ENCODE measurements around the gene BSG. TPM values are rescaled to one million over a fixed set of nuclear protein-coding genes. Genes with fewer than 3 reads are reported as not detected.
"Not testable (repeated sequence)": the region's sequence is repeated elsewhere in the genome, so short reads cannot be mapped to it uniquely, and the experiment has no call there.

BSG gene
- total and polyA plus RNA-seq, 7 experiments from 2014 or later, result 109 to 349 (median 159) TPM

- DNase-seq (no peak), ATAC-seq (no peak)
- Mint-ChIP-seq H3K4me3 (no peak overlapping the region), H3K27me3 (no peaks in the 10 kb centered on the region), H3K4me1 (peaks cover 0 to 5% (median 3%) of the 10 kb centered on the region in 7 donors), H3K27ac (no peak overlapping the region), H3K9me3 (no peaks in the 10 kb centered on the region), H3K36me3 (peaks cover 3 to 17% (median 4%) of the 10 kb centered on the region in 5 donors)
- ChIA-PET POLR2A (no interaction called here), CTCF (interaction anchor here (0.8 kb wide), 1 partner anchor 34 kb away, joined by 3 read pairs; no protein-coding TSS in a partner anchor)
- Histone ChIP-seq H3K27me3 (ENCODE audit: control insufficient read depth in 2 of 2, insufficient read depth in 2 of 2, low read length in 2 of 2) (no peaks in the 10 kb centered on the region), H3K4me3 (ENCODE audit: low read length) (no peak overlapping the region), H3K9me3 (ENCODE audit: control insufficient read depth in 2 of 3, low read length in 3 of 3) (no peaks in the 10 kb centered on the region), H3K36me3 (ENCODE audit: control insufficient read depth in 2 of 3, insufficient read depth in 3 of 3, low read length in 3 of 3) (peaks cover 0 to 54% (median 0%) of the 10 kb centered on the region in 3 experiments), H3K27ac (ENCODE audit: low read depth, low read length) (no peak overlapping the region), H3K4me1 (ENCODE audit: control insufficient read depth in 2 of 2, insufficient read depth in 2 of 2, low read length in 2 of 2) (no peaks in the 10 kb centered on the region)
- intact Hi-C loops (cut with micrococcal nuclease), result no loop called here
Measured at GRCh38 chr19:617551-618246, 45.3 kb downstream of the BSG start.

GRCh38 chr19:618247-618619 is 45.8 kb downstream of the BSG start:
- H3K4me1 Mint-ChIP-seq, result peaks cover 0 to 5% (median 3%) of the 10 kb centered on the region in 7 donors
- Histone ChIP-seq H3K27me3 (ENCODE audit: control insufficient read depth in 2 of 2, insufficient read depth in 2 of 2, low read length in 2 of 2) (no peaks in the 10 kb centered on the region), H3K4me1 (ENCODE audit: control insufficient read depth in 2 of 2, insufficient read depth in 2 of 2, low read length in 2 of 2) (no peaks in the 10 kb centered on the region), H3K36me3 (ENCODE audit: control insufficient read depth in 2 of 3, insufficient read depth in 3 of 3, low read length in 3 of 3) (peaks cover 0 to 59% (median 0%) of the 10 kb centered on the region in 3 experiments), H3K9me3 (ENCODE audit: control insufficient read depth in 2 of 3, low read length in 3 of 3) (no peaks in the 10 kb centered on the region), H3K27ac (ENCODE audit: low read depth, low read length) (no peak overlapping the region), H3K4me3 (ENCODE audit: low read length) (no peak overlapping the region)
- POLR2A ChIA-PET, result no interaction called here
- no peak overlapping the region for H3K4me3 Mint-ChIP-seq
- no peak overlapping the region for H3K27ac Mint-ChIP-seq
- H3K36me3 Mint-ChIP-seq, result peaks cover 3 to 17% (median 4%) of the 10 kb centered on the region in 5 donors
- ATAC-seq (no peak), DNase-seq (no peak)
- no peaks in the 10 kb centered on the region for H3K9me3 Mint-ChIP-seq
- no peaks in the 10 kb centered on the region for H3K27me3 Mint-ChIP-seq
- CTCF ChIA-PET, result no interaction called here
- intact Hi-C loops (cut with micrococcal nuclease), result no loop called here

GRCh38 chr19:618674-619285 is 46.4 kb downstream of the BSG start:
- H3K27ac Mint-ChIP-seq, result no peak overlapping the region
- peaks cover 3 to 19% (median 4%) of the 10 kb centered on the region in 5 donors for H3K36me3 Mint-ChIP-seq
- H3K27me3 ChIP-seq (ENCODE audit: control insufficient read depth in 2 of 2, insufficient read depth in 2 of 2, low read length in 2 of 2), result no peaks in the 10 kb centered on the region
- intact Hi-C loops (cut with micrococcal nuclease), result no loop called here
- peaks cover 0 to 5% (median 3%) of the 10 kb centered on the region in 7 donors for H3K4me1 Mint-ChIP-seq
- H3K27me3 Mint-ChIP-seq, result no peaks in the 10 kb centered on the region
- ChIA-PET POLR2A (no interaction called here), CTCF (no interaction called here)
- no peaks in the 10 kb centered on the region for H3K9me3 ChIP-seq (ENCODE audit: control insufficient read depth in 2 of 3, low read length in 3 of 3)
- no peak overlapping the region for H3K4me3 Mint-ChIP-seq
- no peaks in the 10 kb centered on the region for H3K9me3 Mint-ChIP-seq
- H3K36me3 ChIP-seq (ENCODE audit: control insufficient read depth in 2 of 3, insufficient read depth in 3 of 3, low read length in 3 of 3), result peaks cover 0 to 64% (median 0%) of the 10 kb centered on the region in 3 experiments
- H3K4me3 ChIP-seq (ENCODE audit: low read length), result no peak overlapping the region
- no peak overlapping the region for H3K27ac ChIP-seq (ENCODE audit: low read depth, low read length)
- no peaks in the 10 kb centered on the region for H3K4me1 ChIP-seq (ENCODE audit: control insufficient read depth in 2 of 2, insufficient read depth in 2 of 2, low read length in 2 of 2)
- DNase-seq (no peak), ATAC-seq (peak; percentile 21)

- Histone ChIP-seq H3K27ac (ENCODE audit: low read depth, low read length) (no peak overlapping the region), H3K9me3 (ENCODE audit: control insufficient read depth in 2 of 3, low read length in 3 of 3) (no peaks in the 10 kb centered on the region), H3K36me3 (ENCODE audit: control insufficient read depth in 2 of 3, insufficient read depth in 3 of 3, low read length in 3 of 3) (peaks cover 0 to 71% (median 0%) of the 10 kb centered on the region in 3 experiments), H3K4me3 (ENCODE audit: low read length) (no peak overlapping the region), H3K4me1 (ENCODE audit: control insufficient read depth in 2 of 2, insufficient read depth in 2 of 2, low read length in 2 of 2) (no peaks in the 10 kb centered on the region), H3K27me3 (ENCODE audit: control insufficient read depth in 2 of 2, insufficient read depth in 2 of 2, low read length in 2 of 2) (no peaks in the 10 kb centered on the region)
- H3K9me3 Mint-ChIP-seq, result no peaks in the 10 kb centered on the region
- H3K27me3 Mint-ChIP-seq, result no peaks in the 10 kb centered on the region
- H3K36me3 Mint-ChIP-seq, result peaks cover 3 to 18% (median 4%) of the 10 kb centered on the region in 5 donors
- peaks cover 0 to 5% (median 3%) of the 10 kb centered on the region in 7 donors for H3K4me1 Mint-ChIP-seq
- ChIA-PET CTCF (no interaction called here), POLR2A (no interaction called here)
- intact Hi-C loops (cut with micrococcal nuclease), result no loop called here
- no peak for ATAC-seq
- H3K27ac Mint-ChIP-seq, result no peak overlapping the region
- no peak for DNase-seq
- H3K4me3 Mint-ChIP-seq, result no peak overlapping the region
Measured at GRCh38 chr19:619286-620002, 47.0 kb downstream of the BSG start.

- ATAC-seq, result no peak
- peaks cover 0 to 76% (median 0%) of the 10 kb centered on the region in 3 experiments for H3K36me3 ChIP-seq (ENCODE audit: control insufficient read depth in 2 of 3, insufficient read depth in 3 of 3, low read length in 3 of 3)
- CTCF ChIA-PET, result no interaction called here
- Mint-ChIP-seq H3K4me1 (peaks cover 0 to 5% (median 3%) of the 10 kb centered on the region in 7 donors), H3K27me3 (no peaks in the 10 kb centered on the region), H3K9me3 (no peaks in the 10 kb centered on the region), H3K36me3 (peaks cover 4 to 19% (median 4%) of the 10 kb centered on the region in 5 donors), H3K27ac (no peak overlapping the region), H3K4me3 (no peak overlapping the region)
- intact Hi-C loops (cut with micrococcal nuclease), result no loop called here
- no peak overlapping the region for H3K27ac ChIP-seq (ENCODE audit: low read depth, low read length)
- POLR2A ChIA-PET, result no interaction called here
- no peaks in the 10 kb centered on the region for H3K4me1 ChIP-seq (ENCODE audit: control insufficient read depth in 2 of 2, insufficient read depth in 2 of 2, low read length in 2 of 2)
- no peaks in the 10 kb centered on the region for H3K27me3 ChIP-seq (ENCODE audit: control insufficient read depth in 2 of 2, insufficient read depth in 2 of 2, low read length in 2 of 2)
- H3K9me3 ChIP-seq (ENCODE audit: control insufficient read depth in 2 of 3, low read length in 3 of 3), result no peaks in the 10 kb centered on the region
- no peak overlapping the region for H3K4me3 ChIP-seq (ENCODE audit: low read length)
- DNase-seq, result no peak
Measured at GRCh38 chr19:620166-620862, 47.9 kb downstream of the BSG start.

- ATAC-seq; intact Hi-C loops (cut with micrococcal nuclease): not testable (repeated sequence)
- peaks cover 0 to 24% (median 8%) of the 10 kb centered on the region in 5 donors for H3K36me3 Mint-ChIP-seq
Measured at GRCh38 chr19:621191-621590, 48.8 kb downstream of the BSG start.

More at GRCh38 chr19:621191-621590, 48.8 kb downstream of the BSG start:
- DNase-seq; CTCF ChIA-PET; H3K4me1 ChIP-seq (ENCODE audit: control insufficient read depth in 2 of 2, insufficient read depth in 2 of 2, low read length in 2 of 2); H3K4me3 Mint-ChIP-seq; H3K27ac ChIP-seq (ENCODE audit: low read depth, low read length); H3K27ac Mint-ChIP-seq; H3K9me3 ChIP-seq (ENCODE audit: control insufficient read depth in 2 of 3, low read length in 3 of 3); H3K27me3 Mint-ChIP-seq; POLR2A ChIA-PET; H3K4me1 Mint-ChIP-seq; H3K27me3 ChIP-seq (ENCODE audit: control insufficient read depth in 2 of 2, insufficient read depth in 2 of 2, low read length in 2 of 2); H3K4me3 ChIP-seq (ENCODE audit: low read length); H3K9me3 Mint-ChIP-seq: not testable (repeated sequence)
- peaks cover 0 to 82% (median 0%) of the 10 kb centered on the region in 3 experiments for H3K36me3 ChIP-seq (ENCODE audit: control insufficient read depth in 2 of 3, insufficient read depth in 3 of 3, low read length in 3 of 3)
